AG10803 (cell line): Measurements from ENCODE around the gene ZNF185.

ENCODE experiments used
- DNase-seq: peaks from one replicate; pipeline ENCODE4 v3.0.0; 2010; ENCODE audit warnings: low read depth
- H3K4me3 ChIP-seq: 2 replicates; pipeline ENCODE4 v1.5.1; 2011; ENCODE audit warnings: mild to moderate bottlenecking, low read length, control low read depth
- CTCF ChIP-seq: conservative IDR thresholded peaks from 2 replicates; pipeline ENCODE4 v1.5.1; 2011; ENCODE audit warnings: mild to moderate bottlenecking, low read length, control low read depth, inconsistent platforms

The ZNF185 gene

GRCh38 chrX:152866386-152866785 is 31.5 kb upstream of the ZNF185 start:
- no peak overlapping the region for H3K4me3 ChIP-seq
- TF ChIP-seq CTCF = no peak
- DNase-seq = no peak

GRCh38 chrX:152869972-152870371 is 27.9 kb upstream of the ZNF185 start:
- TF ChIP-seq CTCF = no peak
- DNase-seq = no peak
- no peak overlapping the region for H3K4me3 ChIP-seq

GRCh38 chrX:152871260-152871659 is 26.6 kb upstream of the ZNF185 start:
- DNase-seq = no peak
- no peak for TF ChIP-seq CTCF
- no peak overlapping the region for H3K4me3 ChIP-seq

- no peak for DNase-seq
- H3K4me3 ChIP-seq = no peak overlapping the region
- TF ChIP-seq CTCF = no peak
Measured at GRCh38 chrX:152872522-152872921, 25.3 kb upstream of the ZNF185 start.

GRCh38 chrX:152873361-152873760 is 24.5 kb upstream of the ZNF185 start:
- no peak for DNase-seq
- TF ChIP-seq CTCF = no peak
- no peak overlapping the region for H3K4me3 ChIP-seq

- no peak overlapping the region for H3K4me3 ChIP-seq
- no peak for TF ChIP-seq CTCF
- DNase-seq = no peak
Measured at GRCh38 chrX:152876931-152877840, 20.7 kb upstream of the ZNF185 start.
